Vagina (tissue), 2 donors: ENCODE data around the gene PI4KB.

Source experiments
- POLR2A ChIP-seq, 2 donors: fragments of 450-650 bp; IDR thresholded peaks; one replicate each; pipeline ENCODE4 v1.6.1; 2017; ENCODE audit warnings: antibody characterized with exemption in 2 of 2, mild to moderate bottlenecking in 2 of 2, moderate library complexity in 2 of 2
- TF ChIP-seq, protein P1 (sequence below), 3 experiments: fragments of 450-650 bp in 2 of 3; fragments of 200-600 bp in 1 of 3; sonication (generic) in 1 of 3; IDR thresholded peaks; one replicate each; pipeline ENCODE4 v1.5.1; 2017 to 2019; ENCODE audit warnings: antibody characterized with exemption in 3 of 3, mild to moderate bottlenecking in 2 of 3, moderate library complexity in 2 of 3

DNA sequence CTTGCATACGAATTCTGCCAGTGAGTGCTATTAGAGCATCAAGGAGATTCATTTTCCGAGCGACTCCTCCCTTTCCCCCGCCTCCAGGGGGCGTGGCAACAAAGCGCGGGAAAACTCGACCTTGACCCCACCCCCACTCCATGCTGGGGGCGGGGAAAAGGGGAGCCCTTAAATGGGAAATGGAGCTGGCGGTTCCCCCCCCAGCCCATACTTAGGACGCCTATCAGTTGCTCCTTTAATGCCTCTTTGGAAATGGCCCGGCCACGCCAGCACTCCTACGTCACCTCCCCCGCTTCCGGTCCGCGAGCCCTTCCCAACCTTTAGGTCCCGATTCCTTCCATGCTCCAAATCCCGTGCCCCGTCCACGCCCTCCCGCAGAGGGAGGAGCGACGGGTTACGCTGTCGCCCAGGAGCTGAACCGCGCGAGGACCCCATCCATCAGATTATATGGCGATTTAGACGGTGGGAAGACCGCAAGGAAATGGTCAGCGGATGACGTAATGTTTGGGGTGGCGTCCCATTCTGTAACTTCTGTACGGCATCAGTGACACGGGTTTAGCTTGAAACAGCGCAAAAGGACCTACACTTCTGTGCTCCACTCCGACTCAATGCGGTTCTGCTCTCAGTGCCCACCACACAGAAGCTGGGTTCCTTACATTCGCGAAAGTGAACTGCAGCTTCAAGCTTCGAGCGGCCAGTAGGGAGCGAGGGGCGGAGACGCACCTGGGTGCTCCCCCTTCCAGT, 45.8 kb downstream of the PI4KB start:
- peak in 1 of 2 donors; percentile 68 for TF ChIP-seq POLR2A (IDR thresholded peaks at IDR 0.05)
- TF ChIP-seq, protein P1, sequence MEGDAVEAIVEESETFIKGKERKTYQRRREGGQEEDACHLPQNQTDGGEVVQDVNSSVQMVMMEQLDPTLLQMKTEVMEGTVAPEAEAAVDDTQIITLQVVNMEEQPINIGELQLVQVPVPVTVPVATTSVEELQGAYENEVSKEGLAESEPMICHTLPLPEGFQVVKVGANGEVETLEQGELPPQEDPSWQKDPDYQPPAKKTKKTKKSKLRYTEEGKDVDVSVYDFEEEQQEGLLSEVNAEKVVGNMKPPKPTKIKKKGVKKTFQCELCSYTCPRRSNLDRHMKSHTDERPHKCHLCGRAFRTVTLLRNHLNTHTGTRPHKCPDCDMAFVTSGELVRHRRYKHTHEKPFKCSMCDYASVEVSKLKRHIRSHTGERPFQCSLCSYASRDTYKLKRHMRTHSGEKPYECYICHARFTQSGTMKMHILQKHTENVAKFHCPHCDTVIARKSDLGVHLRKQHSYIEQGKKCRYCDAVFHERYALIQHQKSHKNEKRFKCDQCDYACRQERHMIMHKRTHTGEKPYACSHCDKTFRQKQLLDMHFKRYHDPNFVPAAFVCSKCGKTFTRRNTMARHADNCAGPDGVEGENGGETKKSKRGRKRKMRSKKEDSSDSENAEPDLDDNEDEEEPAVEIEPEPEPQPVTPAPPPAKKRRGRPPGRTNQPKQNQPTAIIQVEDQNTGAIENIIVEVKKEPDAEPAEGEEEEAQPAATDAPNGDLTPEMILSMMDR (IDR thresholded peaks at IDR 0.05), result peak in 1 of 3 experiments; percentile 28
